GM23338 (cell line): ENCODE results near the gene EYA2. TPM values are rescaled to one million over a fixed set of nuclear protein-coding genes. Genes with fewer than 3 reads are reported as not detected.

Source experiments
- ATAC-seq: fragments of 200-7000 bp; cut with Tn5 transposase; 3 replicates; pipeline ENCODE4 v1.9.1; 2020
- DNase-seq: peaks from one replicate; pipeline ENCODE4 v3.0.0-alpha.2; 2015; ENCODE audit warnings: low spot score
- H2AFZ ChIP-seq: fragments of 200-600 bp; sonication (generic); 2 replicates; pipeline ENCODE4 v1.8.0; 2016; ENCODE audit warnings: antibody characterized with exemption, mild to moderate bottlenecking, moderate library complexity
- H3F3A ChIP-seq: fragments of 200-600 bp; sonication (generic); replicated peaks from 2 replicates; pipeline ENCODE4 v1.8.0; 2017; ENCODE audit warnings: antibody characterized with exemption, mixed run types, low read depth
- H3K27ac ChIP-seq: fragments of 200-600 bp; sonication (generic); 2 replicates; pipeline ENCODE4 v1.6.1; 2016; ENCODE audit warnings: low read depth
- H3K27me3 ChIP-seq: fragments of 200-600 bp; sonication (generic); 2 replicates; pipeline ENCODE4 v1.8.0; 2016; ENCODE audit warnings: mild to moderate bottlenecking, mixed run types, moderate library complexity; ENCODE audit not compliant: insufficient read depth
- H3K36me3 ChIP-seq: fragments of 200-600 bp; sonication (generic); 2 replicates; pipeline ENCODE4 v1.8.0; 2016; ENCODE audit warnings: mild to moderate bottlenecking; ENCODE audit not compliant: insufficient read depth
- H3K4me1 ChIP-seq: fragments of 200-600 bp; sonication (generic); 2 replicates; pipeline ENCODE4 v1.8.0; 2016; ENCODE audit warnings: mild to moderate bottlenecking, moderate library complexity; ENCODE audit not compliant: insufficient read depth
- H3K4me2 ChIP-seq: fragments of 200-600 bp; sonication (generic); 2 replicates; pipeline ENCODE4 v1.7.1; 2017; ENCODE audit warnings: mixed run types
- H3K4me3 ChIP-seq: fragments of 200-600 bp; sonication (generic); 2 replicates; pipeline ENCODE4 v1.6.1; 2016; ENCODE audit warnings: mixed run types
- H3K79me2 ChIP-seq: fragments of 200-600 bp; sonication (generic); replicated peaks from 2 replicates; pipeline ENCODE4 v1.8.0; 2017; ENCODE audit warnings: mild to moderate bottlenecking; ENCODE audit not compliant: insufficient read depth
- H3K9me2 ChIP-seq: fragments of 200-600 bp; sonication (generic); 2 replicates; pipeline ENCODE4 v1.8.0; 2017; ENCODE audit not compliant: insufficient read depth
- H4K20me1 ChIP-seq: fragments of 200-600 bp; sonication (generic); replicated peaks from 2 replicates; pipeline ENCODE4 v1.8.0; 2017; ENCODE audit warnings: mild to moderate bottlenecking; ENCODE audit not compliant: insufficient read depth
- H3K27ac Mint-ChIP-seq: 2 replicates; pipeline ENCODE4 v1.8.0; 2020; ENCODE audit warnings: inconsistent platforms, mild to moderate bottlenecking, moderate library complexity, mixed read lengths
- H3K27me3 Mint-ChIP-seq: 3 replicates; pipeline ENCODE4 v1.8.0; 2022; ENCODE audit warnings: low read depth, mild to moderate bottlenecking, moderate library complexity, mixed read lengths, inconsistent platforms; ENCODE audit not compliant: insufficient read depth, poor library complexity
- H3K36me3 Mint-ChIP-seq: 3 replicates; pipeline ENCODE4 v1.8.0; 2021; ENCODE audit warnings: low read depth, mild to moderate bottlenecking, inconsistent platforms, moderate library complexity, mixed read lengths
- H3K4me1 Mint-ChIP-seq: 3 replicates; pipeline ENCODE4 v1.8.0; 2020; ENCODE audit warnings: mild to moderate bottlenecking, inconsistent platforms, mixed read lengths
- H3K4me3 Mint-ChIP-seq: 3 replicates; pipeline ENCODE4 v1.8.0; 2021; ENCODE audit warnings: moderate library complexity, mild to moderate bottlenecking, inconsistent platforms, mixed read lengths
- H3K9me3 Mint-ChIP-seq: 3 replicates; pipeline ENCODE4 v1.8.0; 2020; ENCODE audit warnings: moderate library complexity, mild to moderate bottlenecking, inconsistent platforms, mixed read lengths
- CREB1 ChIP-seq: fragments of 250-450 bp; sonication (Bioruptor Pico); IDR thresholded peaks from 2 replicates; pipeline ENCODE4 v1.5.0; 2020; ENCODE audit warnings: low read depth, mild to moderate bottlenecking, moderate library complexity
- CTCF ChIP-seq, 2 experiments: fragments of 200-600 bp in 1 of 2; sonication (generic) in 1 of 2; conservative IDR thresholded peaks; 2 replicates each; pipeline versions ENCODE4 v1.5.1 to v1.6.1; 2016 to 2017; ENCODE audit warnings: antibody characterized with exemption in 2 of 2, low read depth in 2 of 2, mild to moderate bottlenecking in 2 of 2, moderate library complexity in 1 of 2
- ETS1 ChIP-seq: IDR thresholded peaks from 2 replicates; pipeline ENCODE4 v1.6.1; 2016; ENCODE audit warnings: antibody characterized with exemption
- EZH2 ChIP-seq: fragments of 200-600 bp; sonication (generic); IDR thresholded peaks from one replicate; pipeline ENCODE4 v1.8.0; 2017; ENCODE audit warnings: antibody characterized with exemption, mild to moderate bottlenecking, low read depth; ENCODE audit not compliant: unreplicated experiment
- EZH2phosphoT487 ChIP-seq: fragments of 200-600 bp; sonication (generic); IDR thresholded peaks from one replicate; pipeline ENCODE4 v1.8.1; 2018; ENCODE audit warnings: antibody characterized with exemption; ENCODE audit not compliant: unreplicated experiment
- JUNB ChIP-seq: IDR thresholded peaks from one replicate; pipeline ENCODE4 v1.6.1; 2016; ENCODE audit warnings: antibody characterized with exemption; ENCODE audit not compliant: unreplicated experiment
- NANOG ChIP-seq: IDR thresholded peaks from 2 replicates; pipeline ENCODE4 v1.6.1; 2016; ENCODE audit warnings: antibody characterized with exemption, borderline replicate concordance
- POLR2AphosphoS5 ChIP-seq: IDR thresholded peaks from 2 replicates; pipeline ENCODE4 v1.6.1; 2016; ENCODE audit warnings: antibody characterized with exemption, low read depth
- REST ChIP-seq: IDR thresholded peaks from one replicate; pipeline ENCODE4 v1.6.1; 2018; ENCODE audit warnings: antibody characterized with exemption; ENCODE audit not compliant: unreplicated experiment
- STAT1 ChIP-seq: IDR thresholded peaks from one replicate; pipeline ENCODE4 v1.6.1; 2016; ENCODE audit warnings: antibody characterized with exemption; ENCODE audit not compliant: unreplicated experiment
- ZNF114 ChIP-seq: fragments of 250-450 bp; sonication (Bioruptor Pico); IDR thresholded peaks from 2 replicates; pipeline ENCODE4 v1.5.0; 2020; ENCODE audit warnings: mild to moderate bottlenecking, moderate library complexity
- ZNF331 ChIP-seq: fragments of 250-450 bp; sonication (Bioruptor Pico); IDR thresholded peaks from 2 replicates; pipeline ENCODE4 v1.5.0; 2020; ENCODE audit warnings: low read depth, mild to moderate bottlenecking, moderate library complexity
- ZNF462 ChIP-seq: fragments of 250-450 bp; sonication (Bioruptor Pico); IDR thresholded peaks from 2 replicates; pipeline ENCODE4 v1.5.0; 2020; ENCODE audit warnings: mild to moderate bottlenecking, moderate library complexity
- polyA plus RNA-seq: library from polyadenylated mRNA; unstranded; fragments of >200 nt; fragmentation: Nextera tagmentation; extraction: Ambion mirVana; gene quantifications from 2 replicates; pipeline ENCODE4 v1.2.1, GENCODE V29; 2016
- total RNA-seq: library from RNA; depleted of rRNA; stranded (reverse); fragments of >200 nt; shearing (Covaris generic); gene quantifications from 2 replicates; pipeline ENCODE4 v1.2.3, GENCODE V29; 2014

Gene EYA2
- total and polyA plus RNA-seq, 2 experiments from 2014 or later: 0.50 to 0.56 TPM

GRCh38 chr20:46914789-46915379, 20.2 kb downstream of the EYA2 start:
- Histone ChIP-seq H3K79me2 (no peaks in the 10 kb centered on the region), H3K36me3 (no peaks in the 10 kb centered on the region), H3K27me3 (no peaks in the 10 kb centered on the region), H3K27ac (no peak overlapping the region), H2AFZ (no peak overlapping the region), H3K4me3 (no peak overlapping the region), H3K9me2 (no peaks in the 10 kb centered on the region), H3K4me2 (no peak overlapping the region), H3F3A (no peaks in the 10 kb centered on the region), H4K20me1 (no peaks in the 10 kb centered on the region), H3K4me1 (no peaks in the 10 kb centered on the region)
- H3K9me3 Mint-ChIP-seq: peaks cover 3% of the 10 kb centered on the region
- ATAC-seq (no peak), DNase-seq (no peak)
- H3K36me3 Mint-ChIP-seq: 0 out of 3 replicates have a peak, but pooled peaks cover 4% of the 10 kb centered on the region
- H3K4me1 Mint-ChIP-seq: no peaks in the 10 kb centered on the region
- TF ChIP-seq ETS1 (no peak), ZNF331 (CRISPR knock-in tag) (no peak), EZH2 (no peak), ZNF462 (CRISPR knock-in tag) (no peak), NANOG (no peak), POLR2AphosphoS5 (no peak), STAT1 (no peak), REST (no peak), CTCF (conservative IDR thresholded peaks at IDR 0.05; ENCODE audit: low read depth in 2 of 2) (no peak), ZNF114 (CRISPR knock-in tag) (no peak), CREB1 (CRISPR knock-in tag) (no peak), EZH2phosphoT487 (no peak), JUNB (no peak)
- H3K27ac Mint-ChIP-seq: no peak overlapping the region
- no peak overlapping the region for H3K4me3 Mint-ChIP-seq
- H3K27me3 Mint-ChIP-seq: peaks cover 8% of the 10 kb centered on the region
